Measurements from ENCODE around the gene MYLK4.

Gene MYLK4

GRCh38 chr6:2687456-2687855 lies 63.3 kb downstream of the MYLK4 start:
- no peaks in the 10 kb centered on the region for H3K36me3 ChIP-seq (ENCODE audit: control insufficient read depth, insufficient read depth, low read length)
- H3K79me2 ChIP-seq: no peaks in the 10 kb centered on the region
- no peak overlapping the region for H3K4me2 ChIP-seq (ENCODE audit: low read length)
- H3K27me3 ChIP-seq (ENCODE audit: control insufficient read depth, insufficient read depth, low read length): no peaks in the 10 kb centered on the region
- no peak for TF ChIP-seq CTCF (IDR thresholded peaks at IDR 0.05)
- no peak overlapping the region for H3K27ac ChIP-seq
- no peak overlapping the region for H3K4me3 ChIP-seq (ENCODE audit: low read depth, low read length)
- H3K9ac ChIP-seq: no peak overlapping the region
- no peaks in the 10 kb centered on the region for H3K9me3 ChIP-seq (ENCODE audit: control insufficient read depth, low read length)
- H2AFZ ChIP-seq: no peak overlapping the region
- H3K4me1 ChIP-seq: no peaks in the 10 kb centered on the region

GRCh38 chr6:2686515-2686914 lies 64.2 kb downstream of the MYLK4 start:
- H3K27me3 ChIP-seq (ENCODE audit: control insufficient read depth, insufficient read depth, low read length): no peaks in the 10 kb centered on the region

GRCh38 chr6:2684766-2685754 lies 65.7 kb downstream of the MYLK4 start:
- TF ChIP-seq CTCF (IDR thresholded peaks at IDR 0.05): no peak
- no peak overlapping the region for H3K4me3 ChIP-seq (ENCODE audit: low read depth, low read length)
- no peak overlapping the region for H3K4me2 ChIP-seq (ENCODE audit: low read length)
- no peak overlapping the region for H3K9ac ChIP-seq
- H3K4me1 ChIP-seq: no peaks in the 10 kb centered on the region
- no peaks in the 10 kb centered on the region for H3K36me3 ChIP-seq (ENCODE audit: control insufficient read depth, insufficient read depth, low read length)
- H3K79me2 ChIP-seq: no peaks in the 10 kb centered on the region
- H3K9me3 ChIP-seq (ENCODE audit: control insufficient read depth, low read length): no peaks in the 10 kb centered on the region
- no peak overlapping the region for H2AFZ ChIP-seq
- H3K27ac ChIP-seq: no peak overlapping the region
- no peaks in the 10 kb centered on the region for H3K27me3 ChIP-seq (ENCODE audit: control insufficient read depth, insufficient read depth, low read length)

More at GRCh38 chr6:2686515-2686914, 64.2 kb downstream of the MYLK4 start:
- TF ChIP-seq CTCF (IDR thresholded peaks at IDR 0.05): no peak
- Histone ChIP-seq H3K4me1 (no peaks in the 10 kb centered on the region), H3K79me2 (no peaks in the 10 kb centered on the region), H3K9me3 (ENCODE audit: control insufficient read depth, low read length) (no peaks in the 10 kb centered on the region), H3K4me2 (ENCODE audit: low read length) (no peak overlapping the region), H3K36me3 (ENCODE audit: control insufficient read depth, insufficient read depth, low read length) (no peaks in the 10 kb centered on the region), H3K27ac (no peak overlapping the region), H3K9ac (no peak overlapping the region), H2AFZ (no peak overlapping the region), H3K4me3 (ENCODE audit: low read depth, low read length) (no peak overlapping the region)

- Histone ChIP-seq H3K4me3 (ENCODE audit: low read depth, low read length) (no peak overlapping the region), H3K4me2 (ENCODE audit: low read length) (no peak overlapping the region), H3K36me3 (ENCODE audit: control insufficient read depth, insufficient read depth, low read length) (no peaks in the 10 kb centered on the region), H3K27ac (no peak overlapping the region), H3K4me1 (no peaks in the 10 kb centered on the region), H2AFZ (no peak overlapping the region), H3K79me2 (no peaks in the 10 kb centered on the region), H3K9ac (no peak overlapping the region), H3K9me3 (ENCODE audit: control insufficient read depth, low read length) (no peaks in the 10 kb centered on the region), H3K27me3 (ENCODE audit: control insufficient read depth, insufficient read depth, low read length) (no peaks in the 10 kb centered on the region)
- no peak for TF ChIP-seq CTCF (IDR thresholded peaks at IDR 0.05)
These were observed 66.5 kb downstream of the MYLK4 start for GRCh38 chr6:2684103-2684749.
